ENCODE results near the gene ZNF343.

- TF ChIP-seq CTCF (IDR thresholded peaks at IDR 0.05) (no peak), POLR2A (IDR thresholded peaks at IDR 0.05) (no peak)
Measured at GRCh38 chr20:2516399-2516798, 7.7 kb upstream of the ZNF343 start.

Data from thyroid gland (tissue), 4 donors.